IMR-90 (cell line): ENCODE results near the gene CD1D. TPM values are rescaled to one million over a fixed set of nuclear protein-coding genes. Genes with fewer than 3 reads are reported as not detected.

Experiments used
- ATAC-seq: fragments of 200-7000 bp; cut with Tn5 transposase; 2 replicates; pipeline ENCODE4 v1.9.1; 2020; ENCODE audit warnings: low read depth, mild to moderate bottlenecking, moderate library complexity
- BruUV-seq: library from RNA; stranded (reverse); fragments of 400-500 nt; replicated peaks from 2 replicates; lab custom pipeline; 2021; lab: Mats Ljungman, UMichigan
- CTCF ChIA-PET: fragments of 300-600 bp; formaldehyde crosslinking; extraction: SDS; loops from one replicate; lab custom pipeline; 2021; ENCODE audit warnings: antibody characterized with exemption; lab: Yijun Ruan, JAX
- POLR2A ChIA-PET: fragments of 300-600 bp; sonication (Branson Sonifier 250); formaldehyde crosslinking; loops from one replicate; lab custom pipeline; 2022; ENCODE audit warnings: antibody characterized with exemption; ENCODE audit not compliant: unreplicated experiment; lab: Charles Lee
- DNase-seq: peaks from one replicate; pipeline ENCODE4 v3.0.0; 2013
- H2AFZ ChIP-seq: replicated peaks from 2 replicates; pipeline ENCODE3; 2013; ENCODE audit warnings: low read length, mild to moderate bottlenecking; ENCODE audit not compliant: poor library complexity
- H2AK5ac ChIP-seq: 2 replicates; pipeline ENCODE4 v1.6.1; 2013; ENCODE audit warnings: low read depth, low read length, inconsistent platforms
- H2AK9ac ChIP-seq: replicated peaks from 2 replicates; pipeline ENCODE3; 2013; ENCODE audit warnings: mild to moderate bottlenecking, low read depth, low read length, moderate library complexity; ENCODE audit not compliant: poor library complexity
- H2BK120ac ChIP-seq: 2 replicates; pipeline ENCODE4 v1.6.1; 2013; ENCODE audit warnings: low read depth, low read length, inconsistent platforms
- H2BK15ac ChIP-seq: 3 replicates; pipeline ENCODE4 v1.6.1; 2013; ENCODE audit warnings: low read depth, low read length, inconsistent platforms
- H2BK20ac ChIP-seq: 2 replicates; pipeline ENCODE4 v1.6.1; 2013; ENCODE audit warnings: low read depth, mild to moderate bottlenecking, inconsistent platforms, low read length, moderate library complexity
- H2BK5ac ChIP-seq: 2 replicates; pipeline ENCODE4 v1.6.1; 2013; ENCODE audit warnings: mild to moderate bottlenecking, low read depth, low read length, inconsistent platforms; ENCODE audit not compliant: poor library complexity, severe bottlenecking
- H3K14ac ChIP-seq: replicated peaks from 2 replicates; pipeline ENCODE4 v1.6.1; 2013; ENCODE audit warnings: low read depth, low read length, inconsistent platforms
- H3K18ac ChIP-seq: 2 replicates; pipeline ENCODE4 v1.6.1; 2013; ENCODE audit warnings: low read depth, low read length, control low read depth
- H3K23ac ChIP-seq: 2 replicates; pipeline ENCODE4 v1.6.1; 2013; ENCODE audit warnings: low read depth, low read length, inconsistent platforms
- H3K27ac ChIP-seq: 2 replicates; pipeline ENCODE4 v1.5.1; 2013; ENCODE audit warnings: mild to moderate bottlenecking, control low read depth, low read length; ENCODE audit not compliant: insufficient read depth
- H3K27me3 ChIP-seq: 2 replicates; pipeline ENCODE4 v1.6.1; 2013; ENCODE audit warnings: low read length; ENCODE audit not compliant: control insufficient read depth, insufficient read depth
- H3K36me3 ChIP-seq: 2 replicates; pipeline ENCODE4 v1.6.1; 2013; ENCODE audit warnings: low read length, mixed read lengths; ENCODE audit not compliant: control insufficient read depth, insufficient read depth
- H3K4ac ChIP-seq: 2 replicates; pipeline ENCODE4 v1.6.1; 2013; ENCODE audit warnings: low read depth, low read length, inconsistent platforms
- H3K4me1 ChIP-seq: 2 replicates; pipeline ENCODE4 v1.6.1; 2013; ENCODE audit warnings: low read length, mixed read lengths; ENCODE audit not compliant: control insufficient read depth, insufficient read depth
- H3K4me2 ChIP-seq: 2 replicates; pipeline ENCODE4 v1.6.1; 2013; ENCODE audit warnings: low read depth, mild to moderate bottlenecking, control low read depth, low read length, moderate library complexity
- H3K4me3 ChIP-seq: 2 replicates; pipeline ENCODE4 v1.5.1; 2013; ENCODE audit warnings: low read depth, mild to moderate bottlenecking, control low read depth, low read length, moderate library complexity; ENCODE audit not compliant: insufficient read depth
- H3K56ac ChIP-seq: 2 replicates; pipeline ENCODE4 v1.6.1; 2013; ENCODE audit warnings: low read length, inconsistent platforms; ENCODE audit not compliant: insufficient read depth; ENCODE audit errors: extremely low read depth
- H3K79me1 ChIP-seq, 2 experiments: 2 replicates each; pipeline ENCODE4 v1.6.1; 2013; ENCODE audit warnings: low read length in 2 of 2, inconsistent platforms in 1 of 2, low read depth in 1 of 2
- H3K9ac ChIP-seq: 2 replicates; pipeline ENCODE4 v1.6.1; 2013; ENCODE audit warnings: low read depth, low read length, control low read depth
- H3K9me1 ChIP-seq: 2 replicates; pipeline ENCODE4 v1.6.1; 2013; ENCODE audit warnings: low read length, inconsistent platforms; ENCODE audit not compliant: insufficient read depth
- H3K9me3 ChIP-seq: 2 replicates; pipeline ENCODE4 v1.6.1; 2013; ENCODE audit warnings: low read length; ENCODE audit not compliant: control insufficient read depth, insufficient read depth
- H4K20me1 ChIP-seq: 2 replicates; pipeline ENCODE4 v1.6.1; 2013; ENCODE audit warnings: low read length, inconsistent platforms; ENCODE audit not compliant: insufficient read depth
- H4K5ac ChIP-seq: 2 replicates; pipeline ENCODE4 v1.6.1; 2013; ENCODE audit warnings: mild to moderate bottlenecking, low read depth, low read length, control low read depth
- H4K8ac ChIP-seq, 2 experiments: 2 replicates each; pipeline ENCODE4 v1.6.1; 2013; ENCODE audit warnings: low read depth in 2 of 2, low read length in 2 of 2, control low read depth in 1 of 2, inconsistent platforms in 1 of 2
- H4K91ac ChIP-seq: 2 replicates; pipeline ENCODE4 v1.6.1; 2013; ENCODE audit warnings: low read depth, low read length, inconsistent platforms; ENCODE audit not compliant: insufficient read depth
- BHLHE40 ChIP-seq: fragments of 150-350 bp; IDR thresholded peaks from 2 replicates; pipeline ENCODE4 v1.6.1; 2016; ENCODE audit warnings: mild to moderate bottlenecking, low read depth, low read length
- CEBPB ChIP-seq: IDR thresholded peaks from 2 replicates; pipeline ENCODE4 v1.6.1; 2012; ENCODE audit warnings: low read depth, low read length, improper control_type of control experiment
- CHD1 ChIP-seq: IDR thresholded peaks from 2 replicates; pipeline ENCODE4 v1.6.1; 2012; ENCODE audit warnings: low read depth, low read length, improper control_type of control experiment
- CTCF ChIP-seq: conservative IDR thresholded peaks from 2 replicates; pipeline ENCODE4 v1.5.1; 2012; ENCODE audit warnings: mild to moderate bottlenecking, low read depth, low read length, improper control_type of control experiment
- FOS ChIP-seq: fragments of 150-350 bp; IDR thresholded peaks from 2 replicates; pipeline ENCODE4 v1.6.1; 2016; ENCODE audit warnings: low read depth, low read length
- MAFK ChIP-seq: IDR thresholded peaks from 2 replicates; pipeline ENCODE4 v1.6.1; 2012; ENCODE audit warnings: low read depth, low read length, improper control_type of control experiment
- MAZ ChIP-seq: IDR thresholded peaks from 2 replicates; pipeline ENCODE4 v1.6.1; 2012; ENCODE audit warnings: low read depth, mild to moderate bottlenecking, low read length, improper control_type of control experiment, moderate library complexity, borderline replicate concordance
- MXI1 ChIP-seq: IDR thresholded peaks from 2 replicates; pipeline ENCODE4 v1.6.1; 2012; ENCODE audit warnings: low read depth, mild to moderate bottlenecking, low read length, moderate library complexity, borderline replicate concordance
- NFE2L2 ChIP-seq: fragments of 150-350 bp; IDR thresholded peaks from 2 replicates; pipeline ENCODE4 v1.6.1; 2016; ENCODE audit warnings: low read depth, mild to moderate bottlenecking, low read length
- POLR2A ChIP-seq: IDR thresholded peaks from 2 replicates; pipeline ENCODE4 v1.6.1; 2012; ENCODE audit warnings: mild to moderate bottlenecking, low read depth, low read length
- RAD21 ChIP-seq: IDR thresholded peaks from 2 replicates; pipeline ENCODE4 v1.6.1; 2012; ENCODE audit warnings: low read length, improper control_type of control experiment
- RCOR1 ChIP-seq: IDR thresholded peaks from 2 replicates; pipeline ENCODE4 v1.6.1; 2012; ENCODE audit warnings: mild to moderate bottlenecking, low read length, improper control_type of control experiment; ENCODE audit not compliant: insufficient replicate concordance
- RFX5 ChIP-seq: IDR thresholded peaks from 2 replicates; pipeline ENCODE4 v1.8.0; 2012; ENCODE audit warnings: low read depth, mild to moderate bottlenecking, low read length, moderate library complexity
- SMC3 ChIP-seq: fragments of 150-350 bp; IDR thresholded peaks from 2 replicates; pipeline ENCODE4 v1.6.1; 2016; ENCODE audit warnings: low read depth, mild to moderate bottlenecking, antibody characterized with exemption, low read length, moderate library complexity
- WGBS, 2 experiments: methylation state at CpG; one replicate each; pipeline versions ENCODE4 v1.1.5 to v1.1.7; 2013; ENCODE audit warnings: missing lambda C conversion rate in 2 of 2; ENCODE audit not compliant: insufficient read length in 1 of 2; ENCODE audit errors: extremely low coverage in 2 of 2; 5-methylcytosine and 5-hydroxymethylcytosine counted together
- dilution Hi-C: fragments of 300-500 bp; cut with HindIII; formaldehyde crosslinking; loops from one replicate; pipeline ENCODE4 v1.14.3; 2018; ENCODE audit warnings: low sequenced_read_pairs; ENCODE audit not compliant: unreplicated experiment
- in situ Hi-C: fragments of 300-500 bp; cut with MboI; formaldehyde crosslinking; loops from 3 replicates; pipeline ENCODE4 v1.14.3; 2019; ENCODE audit warnings: low sequenced_read_pairs, inconsistent platforms, mixed read lengths
- intact Hi-C: fragments of 100-400 bp; cut with micrococcal nuclease; formaldehyde crosslinking; loops from 2 replicates; pipeline ENCODE4 v1.10.0; 2022
- polyA plus RNA-seq, 3 experiments: library from polyadenylated mRNA; depleted of rRNA; stranded (reverse); fragments of >200 nt; gene quantifications; 2 replicates each; pipeline ENCODE4 v1.2.3, GENCODE V29; 2012; ENCODE audit warnings: low replicate concordance in 1 of 3
- total RNA-seq: library from RNA; depleted of rRNA; stranded (reverse); fragments of >200 nt; gene quantifications from 2 replicates; pipeline ENCODE4 v1.2.3, GENCODE V29; 2012
- TF ChIP-seq, protein P1 (sequence below): fragments of 150-350 bp; IDR thresholded peaks from 2 replicates; pipeline ENCODE4 v1.6.1; 2017; ENCODE audit warnings: mild to moderate bottlenecking, antibody characterized with exemption, low read length, low read depth
- TF ChIP-seq, protein P2 (sequence below): fragments of 150-350 bp; IDR thresholded peaks from 2 replicates; pipeline ENCODE4 v1.6.1; 2016; ENCODE audit warnings: low read depth, mild to moderate bottlenecking, low read length, moderate library complexity, borderline replicate concordance

CD1D gene
- total and polyA plus RNA-seq, 2 of the 4 experiments (the other 2 are of a cell fraction), result not detected

- DNase-seq (no peak), ATAC-seq (no peak)
- no peak overlapping the region for H2AK5ac ChIP-seq
- peaks cover 3% of the 10 kb centered on the region; the same call in 1 of the 2 replicates for H3K4me1 ChIP-seq
- TF ChIP-seq POLR2A, result no peak
- TF ChIP-seq BHLHE40, result no peak
- TF ChIP-seq MAFK, result no peak
- TF ChIP-seq RCOR1, result no peak
- TF ChIP-seq, protein P1, sequence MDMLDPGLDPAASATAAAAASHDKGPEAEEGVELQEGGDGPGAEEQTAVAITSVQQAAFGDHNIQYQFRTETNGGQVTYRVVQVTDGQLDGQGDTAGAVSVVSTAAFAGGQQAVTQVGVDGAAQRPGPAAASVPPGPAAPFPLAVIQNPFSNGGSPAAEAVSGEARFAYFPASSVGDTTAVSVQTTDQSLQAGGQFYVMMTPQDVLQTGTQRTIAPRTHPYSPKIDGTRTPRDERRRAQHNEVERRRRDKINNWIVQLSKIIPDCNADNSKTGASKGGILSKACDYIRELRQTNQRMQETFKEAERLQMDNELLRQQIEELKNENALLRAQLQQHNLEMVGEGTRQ, result no peak
- TF ChIP-seq RAD21, result no peak
- TF ChIP-seq RFX5, result no peak
- no peak for TF ChIP-seq FOS
- no peak for TF ChIP-seq NFE2L2
- no peak for TF ChIP-seq CHD1
- TF ChIP-seq SMC3, result no peak
- no peak for TF ChIP-seq CTCF
- no peak for TF ChIP-seq MAZ
- TF ChIP-seq CEBPB, result no peak
- TF ChIP-seq, protein P2, sequence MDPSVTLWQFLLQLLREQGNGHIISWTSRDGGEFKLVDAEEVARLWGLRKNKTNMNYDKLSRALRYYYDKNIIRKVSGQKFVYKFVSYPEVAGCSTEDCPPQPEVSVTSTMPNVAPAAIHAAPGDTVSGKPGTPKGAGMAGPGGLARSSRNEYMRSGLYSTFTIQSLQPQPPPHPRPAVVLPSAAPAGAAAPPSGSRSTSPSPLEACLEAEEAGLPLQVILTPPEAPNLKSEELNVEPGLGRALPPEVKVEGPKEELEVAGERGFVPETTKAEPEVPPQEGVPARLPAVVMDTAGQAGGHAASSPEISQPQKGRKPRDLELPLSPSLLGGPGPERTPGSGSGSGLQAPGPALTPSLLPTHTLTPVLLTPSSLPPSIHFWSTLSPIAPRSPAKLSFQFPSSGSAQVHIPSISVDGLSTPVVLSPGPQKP, result no peak
- no peak for TF ChIP-seq MXI1
- in situ Hi-C loops, result no loop called here
- no peak overlapping the region for H2AFZ ChIP-seq
- no peaks in the 10 kb centered on the region for H3K79me1 ChIP-seq
- no peak overlapping the region for H4K8ac ChIP-seq
- H3K9me1 ChIP-seq, result peaks cover 6% of the 10 kb centered on the region
- no peak overlapping the region for H3K18ac ChIP-seq
- no peak overlapping the region for H4K91ac ChIP-seq
- no peak overlapping the region for H2AK9ac ChIP-seq
- H4K5ac ChIP-seq, result no peak overlapping the region
- no peak overlapping the region for H3K56ac ChIP-seq
- no peak overlapping the region for H2BK5ac ChIP-seq
- no peaks in the 10 kb centered on the region for H3K36me3 ChIP-seq
- POLR2A ChIA-PET, result no interaction called here
- WGBS, 2 experiments, result 43% methylated on average over 3 of the region's 5 CpGs; no CpG with 5 or more reads in 1 of the 2 experiments
- no peak overlapping the region for H3K4ac ChIP-seq
- H4K20me1 ChIP-seq, result no peaks in the 10 kb centered on the region
- H3K9me3 ChIP-seq, result no peaks in the 10 kb centered on the region
- CTCF ChIA-PET, result interaction anchor here (0.6 kb wide), 1 partner anchor 170 kb away, joined by 3 read pairs; no protein-coding TSS in a partner anchor
- H2BK15ac ChIP-seq, result no peak overlapping the region
- H3K9ac ChIP-seq, result no peak overlapping the region
- no peak overlapping the region for H3K4me3 ChIP-seq
- BruUV-seq, result no TSS peak
- intact Hi-C loops, result no loop called here
- H3K27me3 ChIP-seq, result peaks cover 6% of the 10 kb centered on the region
- H2BK20ac ChIP-seq, result no peak overlapping the region
- H3K14ac ChIP-seq, result no peak overlapping the region
- dilution Hi-C loops, result no loop called here
- no peak overlapping the region for H3K4me2 ChIP-seq
- H3K27ac ChIP-seq, result no peak overlapping the region
- H3K23ac ChIP-seq, result no peak overlapping the region
- no peak overlapping the region for H2BK120ac ChIP-seq
These were observed 26.8 kb upstream of the CD1D start for GRCh38 chr1:158153746-158154444.
